Liver (tissue), 9 donors: ENCODE results near the gene TMEM236. TPM values are rescaled to one million over a fixed set of nuclear protein-coding genes. Genes with fewer than 3 reads are reported as not detected.

ENCODE experiments used
- DNase-seq: peaks from one replicate; pipeline ENCODE4 v3.0.0-alpha.2; 2017; ENCODE audit warnings: low spot score
- H3K27ac ChIP-seq, 2 donors: one replicate each; pipeline ENCODE4 v1.7.0; 2013; ENCODE audit warnings: inconsistent platforms in 2 of 2, low read length in 2 of 2, control low read depth in 1 of 2, low read depth in 1 of 2, mild to moderate bottlenecking in 1 of 2
- H3K27me3 ChIP-seq, 4 donors: one replicate each; pipeline versions ENCODE4 v1.6.1 to v1.7.0; 2013; ENCODE audit warnings: low read length in 3 of 4, inconsistent platforms in 1 of 4, mild to moderate bottlenecking in 1 of 4, moderate library complexity in 1 of 4; ENCODE audit not compliant: control insufficient read depth in 4 of 4, insufficient read depth in 4 of 4
- H3K36me3 ChIP-seq, 4 donors: one replicate each; pipeline versions ENCODE4 v1.6.1 to v1.7.0; 2013; ENCODE audit warnings: low read length in 3 of 4, mild to moderate bottlenecking in 3 of 4, low read depth in 1 of 4, moderate library complexity in 1 of 4; ENCODE audit not compliant: control insufficient read depth in 4 of 4, insufficient read depth in 3 of 4
- H3K4me1 ChIP-seq, 4 donors: one replicate each; pipeline versions ENCODE4 v1.6.1 to v1.7.0; 2013; ENCODE audit warnings: low read length in 3 of 4, mild to moderate bottlenecking in 3 of 4, moderate library complexity in 1 of 4; ENCODE audit not compliant: control insufficient read depth in 4 of 4, insufficient read depth in 4 of 4
- H3K4me3 ChIP-seq, 3 donors: one replicate each; pipeline versions ENCODE4 v1.6.1 to v1.7.0; 2013; ENCODE audit warnings: low read length in 3 of 3, control low read depth in 1 of 3, low read depth in 1 of 3, mild to moderate bottlenecking in 1 of 3
- H3K9ac ChIP-seq, 2 donors: one replicate each; pipeline ENCODE4 v1.7.0; 2013; ENCODE audit warnings: low read length in 2 of 2, mild to moderate bottlenecking in 2 of 2, moderate library complexity in 2 of 2, control low read depth in 1 of 2, low read depth in 1 of 2
- H3K9me3 ChIP-seq, 4 donors: one replicate each; pipeline versions ENCODE4 v1.6.1 to v1.7.0; 2013; ENCODE audit warnings: low read length in 3 of 4; ENCODE audit not compliant: control insufficient read depth in 4 of 4
- ATF3 ChIP-seq: IDR thresholded peaks from 2 replicates; pipeline ENCODE4 v1.6.1; 2016; ENCODE audit warnings: antibody characterized with exemption
- CTCF ChIP-seq: fragments of 150-350 bp; IDR thresholded peaks from 2 replicates; pipeline ENCODE4 v1.5.1; 2017; ENCODE audit warnings: improper control_type of control experiment, low read depth, low read length; ENCODE audit not compliant: missing input control
- EGR1 ChIP-seq, 2 donors: IDR thresholded peaks; 2 replicates each; pipeline ENCODE4 v1.6.1; 2016 to 2018; ENCODE audit warnings: antibody characterized with exemption in 2 of 2, low read depth in 2 of 2
- FOXA1 ChIP-seq: IDR thresholded peaks from 2 replicates; pipeline ENCODE4 v1.6.1; 2016; ENCODE audit warnings: antibody characterized with exemption
- FOXA2 ChIP-seq: IDR thresholded peaks from 2 replicates; pipeline ENCODE4 v1.6.1; 2016; ENCODE audit warnings: antibody characterized with exemption
- GABPA ChIP-seq, 2 donors: IDR thresholded peaks in 1 of 2; conservative IDR thresholded peaks in 1 of 2; 2 replicates each; pipeline ENCODE4 v1.6.1; 2016; ENCODE audit warnings: antibody characterized with exemption in 2 of 2, mild to moderate bottlenecking in 1 of 2, moderate library complexity in 1 of 2
- HNF4A ChIP-seq, 2 donors: conservative IDR thresholded peaks; 2 replicates each; pipeline ENCODE4 v1.6.1; 2016; ENCODE audit warnings: antibody characterized with exemption in 2 of 2, mild to moderate bottlenecking in 2 of 2
- HNF4G ChIP-seq: IDR thresholded peaks from 2 replicates; pipeline ENCODE4 v1.6.1; 2016; ENCODE audit warnings: antibody characterized with exemption
- MAX ChIP-seq: IDR thresholded peaks from 2 replicates; pipeline ENCODE4 v1.6.1; 2016; ENCODE audit warnings: antibody characterized with exemption
- NR2F2 ChIP-seq: IDR thresholded peaks from 2 replicates; pipeline ENCODE4 v1.6.1; 2016; ENCODE audit warnings: antibody characterized with exemption
- RXRA ChIP-seq, 2 donors: IDR thresholded peaks; 2 replicates each; pipeline ENCODE4 v1.6.1; 2017 to 2018; ENCODE audit warnings: antibody characterized with exemption in 2 of 2, mild to moderate bottlenecking in 1 of 2
- TAF1 ChIP-seq: conservative IDR thresholded peaks from 2 replicates; pipeline ENCODE4 v1.6.1; 2016; ENCODE audit warnings: antibody characterized with exemption, mild to moderate bottlenecking
- YY1 ChIP-seq: IDR thresholded peaks from 2 replicates; pipeline ENCODE4 v1.6.1; 2016; ENCODE audit warnings: antibody characterized with exemption, mild to moderate bottlenecking
- ZBTB33 ChIP-seq: IDR thresholded peaks from 2 replicates; pipeline ENCODE4 v1.6.1; 2016; ENCODE audit warnings: antibody characterized with exemption
- WGBS: extraction: QIAGEN DNeasy Blood & Tissue Kit; methylation state at CpG from one replicate; pipeline ENCODE4 v1.1.7; 2013; 5-methylcytosine and 5-hydroxymethylcytosine counted together
- polyA plus RNA-seq, 2 donors: library from polyadenylated mRNA; stranded (reverse) in 1 of 2; unstranded in 1 of 2; fragments of 200-250 nt in 1 of 2; fragments of >200 nt in 1 of 2; fragmentation: Nextera tagmentation in 1 of 2; extraction: Ambion mirVana in 1 of 2; gene quantifications; one replicate each; pipeline versions ENCODE4 v1.2.1 to v1.2.3, GENCODE V29; 2013 to 2015
- total RNA-seq, 2 donors: library from RNA; depleted of rRNA; stranded (reverse); fragments of >200 nt; gene quantifications; one replicate each; pipeline ENCODE4 v1.2.3, GENCODE V29; 2014
- donor health status: healthy.
- donor health status: healthy.
- donor health status: healthy.
- donor health status: healthy.
- donor health status: healthy.

Gene TMEM236
- total and polyA plus RNA-seq, 4 donors: 0.07 to 0.28 (median 0.12) TPM

GRCh38 chr10:17734432-17735080 lies 17.4 kb upstream of the TMEM236 start:
- Histone ChIP-seq H3K4me3 (no peak overlapping the region), H3K27me3 (no peaks in the 10 kb centered on the region), H3K36me3 (no peaks in the 10 kb centered on the region), H3K27ac (no peak overlapping the region), H3K4me1 (no peaks in the 10 kb centered on the region), H3K9me3 (no peaks in the 10 kb centered on the region), H3K9ac (no peak overlapping the region)
- DNase-seq: no peak
- WGBS: 90% methylated on average over 9 of the region's 9 CpGs
- no peak for TF ChIP-seq ATF3
- no peak for TF ChIP-seq TAF1
- no peak for TF ChIP-seq MAX

GRCh38 chr10:17735166-17735941 lies 16.6 kb upstream of the TMEM236 start:
- 82% methylated on average over 15 of the region's 15 CpGs for WGBS
- no peak for DNase-seq
- no peak overlapping the region for H3K9ac ChIP-seq

GRCh38 chr10:17736223-17736622 lies 15.8 kb upstream of the TMEM236 start:
- Histone ChIP-seq H3K27ac (no peak overlapping the region), H3K4me3 (no peak overlapping the region), H3K4me1 (no peaks in the 10 kb centered on the region), H3K27me3 (no peaks in the 10 kb centered on the region), H3K9me3 (no peaks in the 10 kb centered on the region), H3K9ac (no peak overlapping the region), H3K36me3 (no peaks in the 10 kb centered on the region)
- WGBS: 96% methylated on average over 2 of the region's 2 CpGs
- no peak for DNase-seq
- TF ChIP-seq ATF3: no peak
- TF ChIP-seq HNF4G: no peak
- TF ChIP-seq RXRA (IDR thresholded peaks at IDR 0.05): no peak
- TF ChIP-seq NR2F2: no peak
- TF ChIP-seq FOXA2: no peak
- TF ChIP-seq EGR1 (IDR thresholded peaks at IDR 0.05; ENCODE audit: low read depth in 2 of 2): no peak
- TF ChIP-seq FOXA1: no peak
- no peak for TF ChIP-seq CTCF
- no peak for TF ChIP-seq MAX
- TF ChIP-seq ZBTB33: no peak
- TF ChIP-seq HNF4A (conservative IDR thresholded peaks at IDR 0.05): no peak
- no peak for TF ChIP-seq GABPA (IDR thresholded peaks at IDR 0.05 in 1 of 2, conservative IDR thresholded peaks at IDR 0.05 in 1 of 2)
- TF ChIP-seq YY1: no peak
- no peak for TF ChIP-seq TAF1

More at GRCh38 chr10:17735166-17735941, 16.6 kb upstream of the TMEM236 start:
- Histone ChIP-seq H3K4me1 (no peaks in the 10 kb centered on the region), H3K4me3 (no peak overlapping the region), H3K36me3 (no peaks in the 10 kb centered on the region), H3K27me3 (no peaks in the 10 kb centered on the region), H3K9me3 (no peaks in the 10 kb centered on the region), H3K27ac (no peak overlapping the region)
- peak; percentile 67 for TF ChIP-seq NR2F2
- TF ChIP-seq FOXA1: no peak
